ENCODE measurements around the gene SLC6A5.

SLC6A5 gene

DNA sequence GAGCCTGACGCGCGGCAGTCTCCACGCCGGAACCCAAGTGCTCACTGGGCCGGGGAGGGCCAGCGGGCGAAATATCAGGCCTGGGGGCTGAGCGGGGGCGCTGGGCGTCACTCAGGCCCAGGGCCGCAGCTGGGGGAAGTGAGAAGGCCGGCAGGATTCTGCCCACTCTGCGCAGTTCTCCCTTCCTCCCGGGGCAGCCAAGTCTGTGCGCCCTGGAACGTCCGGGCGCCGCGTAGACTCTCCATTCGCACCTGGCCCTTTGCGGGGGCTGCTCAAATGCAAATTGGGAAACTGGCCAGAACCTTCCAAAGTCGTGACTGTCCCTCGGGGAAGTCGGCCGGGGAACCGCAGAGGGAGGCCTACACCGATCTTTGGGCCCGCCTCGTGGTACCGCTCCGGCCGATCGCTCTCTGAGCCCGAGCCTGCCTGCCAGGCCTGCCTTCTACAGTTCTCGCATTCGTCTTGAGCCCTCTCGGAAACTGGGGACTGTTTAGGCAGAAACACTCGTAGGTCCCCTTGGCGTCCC lies 2.2 kb upstream of the SLC6A5 start:
- no peak for DNase-seq

DNA sequence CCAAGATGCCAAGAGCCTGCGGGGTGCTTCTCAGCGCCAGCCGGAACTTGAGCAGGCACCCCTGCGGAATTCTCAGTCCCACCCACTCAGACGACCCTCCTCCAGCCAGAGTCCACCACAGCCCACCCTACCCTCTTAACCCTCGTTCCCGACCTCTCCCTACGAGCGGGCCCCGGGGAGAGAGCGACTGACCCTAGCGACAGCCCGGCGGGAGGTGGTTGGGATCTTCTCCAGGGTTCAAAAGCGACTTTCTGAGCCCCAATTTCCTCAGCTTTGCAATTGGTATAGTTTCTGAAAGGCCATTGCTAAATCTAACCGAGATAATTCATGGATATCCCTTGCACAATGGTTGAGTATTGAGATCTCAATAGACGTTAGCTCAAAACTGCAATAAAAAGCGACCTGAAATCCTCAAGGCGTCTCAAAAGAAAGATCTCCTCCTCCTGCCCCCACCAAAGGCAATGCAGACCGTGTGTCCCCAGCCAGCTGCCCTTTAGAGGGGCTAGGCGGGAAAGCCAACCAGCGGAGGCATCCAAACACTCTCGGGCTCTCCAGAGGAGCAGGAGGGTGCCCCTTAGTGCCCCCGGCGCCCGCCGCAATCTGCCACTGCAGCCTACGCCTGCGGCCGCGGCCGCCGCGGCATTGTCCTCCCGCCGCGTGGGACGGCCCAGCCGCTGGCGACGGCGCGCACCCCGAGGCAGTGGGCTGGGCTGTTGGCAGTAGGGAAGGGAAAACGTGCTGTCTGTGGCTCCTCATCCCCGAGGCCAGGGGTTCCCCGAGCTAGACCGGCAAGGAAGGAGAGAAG lies 1.5 kb upstream of the SLC6A5 start:
- no peak for DNase-seq

DNA sequence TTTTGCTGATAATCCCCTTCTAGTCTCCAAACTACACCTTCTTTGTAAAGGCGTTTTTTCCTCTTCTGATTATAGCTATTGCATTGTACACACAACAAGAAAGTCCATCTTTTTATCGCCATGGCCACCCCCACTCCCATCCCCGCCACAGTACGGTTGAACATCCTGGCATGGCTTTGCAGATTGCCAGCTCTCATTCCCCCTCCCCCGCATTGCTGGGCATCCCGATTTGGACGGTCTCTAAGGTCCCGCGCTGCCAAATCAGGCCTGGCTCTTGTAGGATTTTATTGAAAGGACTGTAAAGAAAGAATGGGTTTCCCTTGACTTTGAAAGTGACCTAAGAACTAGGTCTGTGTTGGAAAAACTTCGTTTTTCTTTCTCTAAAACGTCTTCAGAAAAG lies 916 bp upstream of the SLC6A5 start:
- no peak for DNase-seq

DNA sequence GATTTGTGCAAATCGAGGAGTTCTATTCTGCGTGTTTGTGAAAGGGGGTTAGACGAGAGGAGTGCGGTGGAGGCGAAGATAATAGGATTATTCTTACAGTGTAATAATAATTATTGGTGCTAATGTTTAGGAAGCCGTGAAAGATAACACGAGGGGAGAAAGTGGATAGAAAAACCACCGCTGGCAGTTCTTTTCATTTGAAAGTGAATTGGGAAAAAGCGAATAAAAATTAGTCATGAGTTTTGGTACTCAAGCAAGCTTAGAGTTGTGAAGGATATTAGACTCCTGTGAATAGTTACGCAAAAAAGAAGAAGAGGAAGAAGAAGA lies 575 bp downstream of the SLC6A5 start:
- no peak for DNase-seq

DNA sequence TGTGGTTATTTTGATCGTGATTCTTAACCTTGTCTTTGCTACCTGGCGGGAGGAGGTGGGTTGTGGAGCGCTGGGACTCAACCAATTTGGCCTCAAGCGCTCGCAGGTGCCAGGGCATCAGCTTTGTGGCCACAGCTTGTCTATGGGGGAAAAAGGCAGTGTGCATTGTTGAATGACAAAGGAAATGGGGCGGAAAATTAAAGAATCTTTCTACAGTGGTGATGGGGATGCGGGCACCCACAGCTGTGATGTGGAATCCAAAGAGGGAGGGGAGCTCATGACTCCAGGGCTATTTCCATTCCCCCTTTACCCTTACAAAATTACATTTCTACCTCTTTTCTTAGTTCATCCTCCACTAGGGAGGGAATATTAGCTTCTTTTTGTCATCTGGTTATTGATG lies 1.1 kb downstream of the SLC6A5 start:
- no peak for DNase-seq

DNA sequence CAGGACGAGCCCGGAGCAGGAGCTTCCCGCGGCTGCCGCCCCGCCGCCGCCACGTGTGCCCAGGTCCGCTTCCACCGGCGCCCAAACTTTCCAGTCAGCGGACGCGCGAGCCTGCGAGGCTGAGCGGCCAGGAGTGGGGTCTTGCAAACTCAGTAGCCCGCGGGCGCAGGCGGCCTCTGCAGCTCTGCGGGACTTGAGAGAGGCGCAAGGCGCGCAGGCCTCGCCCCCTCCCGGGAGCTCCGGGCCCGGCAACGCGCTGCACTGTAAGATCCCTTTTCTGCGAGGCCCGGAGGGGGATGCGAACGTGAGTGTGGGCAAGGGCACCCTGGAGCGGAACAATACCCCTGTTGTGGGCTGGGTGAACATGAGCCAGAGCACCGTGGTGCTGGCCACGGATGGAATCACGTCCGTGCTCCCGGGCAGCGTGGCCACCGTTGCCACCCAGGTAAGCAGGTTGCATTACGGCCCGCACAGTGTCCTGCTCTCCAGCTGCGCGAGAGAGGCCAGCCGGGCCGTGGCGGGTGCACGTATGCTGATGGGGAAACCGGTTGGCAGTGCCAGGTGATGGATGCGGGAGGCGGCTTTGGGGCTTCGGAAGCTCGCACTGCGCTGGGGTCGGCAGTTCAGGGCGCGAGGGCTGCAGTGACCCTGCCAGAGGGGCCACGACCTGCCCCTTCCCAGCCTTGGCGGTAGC lies 2.0 kb downstream of the SLC6A5 start:
- DNase-seq, result no peak

DNA sequence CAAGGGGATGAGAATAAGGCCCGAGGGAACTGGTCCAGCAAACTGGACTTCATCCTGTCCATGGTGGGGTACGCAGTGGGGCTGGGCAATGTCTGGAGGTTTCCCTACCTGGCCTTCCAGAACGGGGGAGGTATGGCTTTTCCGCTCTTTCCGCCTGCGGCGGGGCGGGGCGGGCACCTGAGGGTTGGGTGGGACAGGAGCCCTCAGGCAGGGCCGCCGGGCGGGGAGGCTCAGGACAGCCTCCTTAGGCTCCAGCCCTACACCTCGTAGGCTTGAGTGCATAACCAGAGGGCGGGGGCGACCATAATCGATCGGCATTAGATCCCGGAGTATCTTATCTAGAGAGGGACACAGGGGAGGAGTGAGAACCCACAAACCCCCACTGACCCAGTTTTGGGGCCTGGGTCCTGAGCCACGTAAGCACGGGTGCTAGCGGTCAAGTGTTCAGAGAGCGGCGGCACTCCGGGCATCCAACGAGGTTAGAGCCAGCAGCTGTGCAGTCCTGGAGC lies 4.9 kb downstream of the SLC6A5 start:
- DNase-seq, result no peak

DNA sequence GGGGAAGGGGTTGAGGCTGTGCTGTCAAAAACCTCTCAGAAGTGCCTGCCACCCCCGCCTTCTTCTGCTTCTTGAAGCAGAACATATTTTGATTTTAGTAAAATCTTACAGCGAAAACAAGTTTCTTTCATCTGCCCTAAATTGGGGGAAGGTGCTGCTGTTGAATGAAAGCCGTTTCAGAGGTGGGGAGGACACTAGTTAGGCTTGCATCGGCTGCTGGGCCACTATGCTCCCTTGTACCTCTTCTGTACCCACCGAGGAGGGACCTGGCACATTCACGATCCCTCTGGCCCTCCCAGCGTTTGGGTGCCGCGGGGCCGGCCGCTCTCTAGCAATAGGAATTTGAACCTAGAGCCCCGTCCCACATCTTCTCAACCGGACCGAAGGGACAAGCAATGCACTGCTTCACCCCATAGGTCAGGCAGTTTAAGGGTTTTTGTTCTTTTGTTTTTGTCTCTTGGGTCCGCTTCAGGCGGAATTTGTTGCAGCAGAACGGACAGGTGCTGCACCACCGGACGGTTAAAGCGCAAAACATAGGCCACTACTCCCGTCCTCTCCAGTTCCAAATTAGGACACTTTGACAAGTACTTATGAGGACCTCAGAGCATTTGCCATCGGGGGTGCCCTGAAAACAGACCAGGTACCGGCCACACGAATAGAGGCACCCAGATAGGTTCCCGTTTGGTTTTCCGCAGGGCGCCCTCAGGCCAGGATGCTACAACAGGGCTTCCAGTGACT lies 5.6 kb downstream of the SLC6A5 start:
- no peak for DNase-seq

DNA sequence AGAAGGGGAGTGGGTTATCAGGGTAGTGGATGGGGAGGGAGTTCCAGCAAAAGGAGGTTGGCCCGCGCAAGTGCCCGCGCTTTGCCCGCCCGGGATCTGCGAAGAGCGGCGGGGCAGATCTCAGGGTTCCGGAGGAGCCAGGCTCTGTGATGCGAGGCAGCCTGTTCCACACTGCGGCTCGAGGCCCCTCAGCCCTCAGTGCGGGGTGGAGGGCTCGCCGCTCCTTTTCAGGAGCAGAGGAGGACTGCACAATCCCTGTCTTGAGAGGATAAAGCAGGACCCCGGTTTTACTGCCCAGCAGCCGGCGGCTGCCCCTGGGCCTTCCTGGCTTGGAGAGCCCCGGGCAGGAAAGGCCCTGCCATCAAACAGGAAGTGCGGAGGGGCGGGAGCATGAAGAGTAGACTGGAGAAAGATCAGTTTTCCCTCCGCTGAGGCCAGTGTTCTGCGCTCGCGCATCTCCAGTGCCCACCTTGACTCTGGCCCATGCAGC lies 6.2 kb downstream of the SLC6A5 start:
- no peak for DNase-seq

DNA sequence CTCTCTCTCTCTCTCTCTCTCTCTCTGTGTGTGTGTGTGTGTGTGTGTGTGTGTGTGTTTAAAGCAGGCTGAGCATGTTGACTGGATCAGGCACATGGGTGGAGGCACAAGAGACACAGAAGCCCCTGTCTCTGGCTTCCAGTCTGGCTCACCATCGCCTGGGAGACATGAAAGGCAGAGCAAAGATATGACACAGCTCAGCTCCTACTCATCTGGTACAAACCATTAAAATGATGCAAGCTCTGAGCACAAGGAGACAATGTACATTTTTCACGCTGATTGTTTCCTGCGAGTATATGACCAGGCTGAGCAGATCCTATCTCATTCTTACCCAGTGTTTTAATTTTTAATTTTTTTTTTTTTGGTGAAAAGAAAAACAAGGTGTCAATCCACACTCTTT lies 9.5 kb downstream of the SLC6A5 start:
- DNase-seq, result no peak

DNA sequence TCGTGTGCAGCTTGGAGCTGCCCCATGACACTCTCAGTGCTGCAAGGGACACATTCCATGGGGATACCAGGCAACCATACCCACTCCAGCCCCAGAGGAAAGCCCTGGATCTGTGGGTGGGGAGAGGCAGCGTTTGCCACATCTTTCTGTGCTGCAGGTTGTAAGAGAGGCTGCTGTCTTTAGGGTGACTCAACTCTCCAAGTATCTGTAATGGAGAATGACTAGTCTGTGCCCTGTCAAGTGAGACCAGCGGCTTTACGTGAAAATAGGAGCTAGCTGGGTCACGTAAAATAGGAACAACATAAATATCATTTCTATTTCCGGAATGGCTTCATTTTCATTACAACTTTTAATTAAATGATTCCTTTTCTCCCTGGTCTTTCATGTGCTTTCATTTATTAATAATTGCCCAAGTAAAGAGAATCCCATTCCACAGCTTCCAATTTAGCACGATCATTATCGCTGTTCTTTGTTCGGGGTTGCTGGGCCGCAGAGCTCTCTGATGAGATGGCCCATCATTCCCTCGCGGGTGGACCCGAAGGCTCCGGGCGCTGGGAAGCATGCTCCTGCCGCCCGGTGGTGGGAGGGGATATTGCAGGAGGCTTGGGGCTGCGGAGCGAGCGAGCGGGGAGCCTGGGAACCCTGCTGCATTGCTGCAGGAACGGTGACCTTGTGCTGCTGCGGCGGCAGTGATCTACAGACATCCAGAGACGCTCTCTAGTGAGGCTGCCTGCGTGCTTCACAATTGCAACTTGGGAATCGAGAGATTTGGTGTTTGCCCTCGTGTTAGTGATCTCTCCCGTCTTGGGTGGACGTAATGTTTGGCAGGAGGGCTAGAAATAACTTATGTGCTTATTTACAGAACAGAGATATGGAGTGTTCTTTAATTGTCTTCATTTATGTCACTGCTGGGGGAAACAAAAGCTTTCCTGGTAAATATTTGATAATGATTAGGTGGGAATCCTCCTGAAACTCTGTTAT lies 10.6 kb downstream of the SLC6A5 start:
- peak; percentile 60 for DNase-seq

DNA sequence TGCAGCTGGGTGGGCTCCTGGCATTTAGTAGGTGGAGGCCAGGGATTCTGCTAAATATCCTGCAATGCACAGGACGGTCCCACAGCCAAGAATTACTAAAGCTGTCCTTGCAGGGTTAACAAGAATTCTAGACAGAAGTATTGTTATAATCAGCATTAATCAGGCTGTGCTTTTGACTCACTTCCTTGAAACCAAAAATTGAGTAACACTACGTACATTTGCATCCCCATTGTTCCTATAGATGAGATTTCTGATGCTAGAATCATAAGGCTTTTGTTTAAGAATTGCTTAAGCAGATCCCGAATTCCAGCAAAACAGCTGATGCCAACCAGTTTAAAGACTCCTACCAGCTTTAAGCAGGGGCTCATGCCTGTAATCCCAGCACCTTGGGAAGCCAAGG lies 11.4 kb downstream of the SLC6A5 start:
- DNase-seq, result no peak

DNA sequence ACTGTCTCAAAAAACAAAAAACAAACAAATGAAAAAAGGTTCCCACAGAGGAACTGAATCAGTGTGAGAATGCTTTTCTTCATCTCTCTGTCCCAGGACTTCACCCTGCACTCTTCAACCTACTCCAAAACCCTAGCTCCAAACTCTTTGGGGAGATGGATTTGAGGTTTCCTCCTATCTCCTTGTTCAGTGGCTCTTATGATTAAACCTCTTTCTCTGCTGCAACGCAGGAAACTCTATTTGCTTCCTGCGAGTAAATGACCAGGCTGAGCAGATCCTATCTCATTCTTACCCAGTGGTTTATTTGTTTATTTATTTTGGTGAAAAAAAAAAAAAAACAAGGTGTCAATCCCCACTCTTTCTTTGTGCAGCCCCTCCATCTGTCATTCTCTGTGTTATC lies 12.0 kb downstream of the SLC6A5 start:
- no peak for DNase-seq

DNA sequence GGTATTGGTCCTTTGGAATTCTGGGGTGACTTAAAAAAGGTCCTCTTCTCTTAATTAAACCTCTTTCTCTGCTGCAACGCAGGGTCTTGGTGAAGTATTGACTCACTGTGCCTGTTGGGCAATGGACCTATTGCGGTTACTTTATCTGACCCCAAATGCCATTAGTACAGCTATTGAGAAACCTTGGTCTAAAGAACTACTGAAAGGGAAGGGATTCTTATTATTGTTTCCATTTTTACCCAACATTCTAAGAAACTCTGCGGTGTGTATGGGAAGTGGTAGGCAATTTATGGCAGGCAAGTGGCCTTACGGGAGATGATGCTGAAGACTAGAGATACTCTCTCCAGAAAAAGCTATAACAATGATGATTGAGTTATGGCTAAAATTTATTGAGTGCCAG lies 12.5 kb downstream of the SLC6A5 start:
- DNase-seq, result no peak

DNA sequence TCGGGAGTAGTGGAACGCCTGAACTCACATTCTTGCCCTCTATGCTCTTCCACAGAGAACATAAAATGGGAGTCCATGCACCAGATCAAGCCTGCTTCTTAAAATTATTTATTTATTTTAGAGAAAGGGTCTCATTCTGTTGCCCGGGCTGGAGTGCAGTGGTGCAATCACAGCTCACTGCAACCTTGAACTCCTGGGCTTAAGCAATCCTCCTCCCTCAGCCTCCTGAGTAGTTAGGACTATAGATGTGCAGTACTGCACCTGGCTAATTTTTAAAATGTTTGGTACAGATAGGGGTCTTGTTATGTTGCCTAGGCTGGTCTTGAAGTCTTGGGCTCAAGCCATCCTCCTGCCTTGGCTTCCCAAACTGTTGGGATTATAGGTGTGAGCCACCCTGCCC lies 13.0 kb downstream of the SLC6A5 start:
- DNase-seq, result no peak

DNA sequence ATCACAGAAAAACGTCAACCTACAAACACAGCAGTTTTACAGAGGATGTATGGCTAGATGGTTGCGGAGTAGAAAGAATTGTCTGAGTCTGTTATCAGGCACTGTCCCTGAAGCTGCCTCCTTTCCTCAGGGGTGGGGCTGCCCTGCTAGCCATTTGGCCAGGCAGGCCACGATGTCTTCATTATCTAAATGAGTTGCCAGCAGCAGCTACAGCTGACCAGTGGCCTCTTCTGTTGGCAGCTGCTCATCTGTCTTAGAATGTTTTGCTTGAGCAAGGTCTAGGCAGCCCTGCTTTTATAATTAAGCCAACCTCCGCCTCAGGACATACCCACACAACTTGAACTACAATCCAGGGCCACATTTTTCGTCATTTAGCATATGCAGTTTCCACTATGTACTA lies 17.5 kb downstream of the SLC6A5 start:
- DNase-seq, result no peak

DNA sequence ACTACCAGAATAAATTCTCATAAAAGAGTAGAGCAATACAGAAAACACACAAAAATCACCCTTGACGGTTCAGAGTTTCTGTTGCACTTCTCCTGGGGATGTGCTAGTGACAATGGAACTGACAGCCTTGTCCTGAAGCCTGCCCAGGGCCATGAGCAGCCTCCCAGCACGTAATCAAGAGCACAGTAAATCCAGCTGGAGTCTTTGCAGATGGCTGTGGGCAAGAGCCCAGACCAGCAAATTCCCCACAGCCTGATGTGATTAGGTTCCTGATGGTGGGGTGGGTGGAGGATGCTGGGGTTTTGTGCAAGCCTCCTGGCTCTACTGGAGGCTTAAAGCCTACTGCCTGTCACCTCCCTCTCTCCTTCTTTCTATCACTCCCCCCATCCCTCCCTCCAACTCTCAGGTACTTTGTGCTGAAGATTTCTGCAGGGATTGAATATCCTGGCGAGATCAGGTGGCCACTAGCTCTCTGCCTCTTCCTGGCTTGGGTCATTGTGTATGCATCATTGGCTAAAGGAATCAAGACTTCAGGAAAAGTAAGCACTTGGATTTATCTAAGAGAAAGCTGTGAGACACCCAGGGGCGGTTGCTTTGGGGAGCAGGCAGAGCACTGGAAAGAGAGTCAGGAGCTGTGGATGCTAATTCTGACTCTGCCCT lies 18.1 kb downstream of the SLC6A5 start:
- DNase-seq, result no peak

DNA sequence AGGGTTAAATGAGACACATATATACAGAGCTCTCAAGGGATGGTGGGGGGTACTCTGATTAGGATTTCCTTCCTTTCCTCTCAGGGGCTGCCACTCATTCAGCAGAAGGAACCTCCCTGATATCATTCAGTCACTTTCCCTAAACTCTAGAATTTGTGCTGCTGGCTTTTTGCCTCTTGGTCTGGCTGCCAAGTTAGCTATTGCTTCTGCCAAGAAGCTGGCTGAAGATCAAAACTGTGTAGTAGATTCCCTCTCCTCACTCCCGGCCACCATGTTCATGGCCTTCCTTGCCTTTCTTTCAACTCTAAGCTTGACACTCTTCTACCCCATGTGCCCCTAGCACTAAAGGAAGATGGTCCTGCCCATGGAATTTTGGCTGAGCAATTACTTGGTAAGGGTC lies 18.7 kb downstream of the SLC6A5 start:
- DNase-seq, result no peak

DNA sequence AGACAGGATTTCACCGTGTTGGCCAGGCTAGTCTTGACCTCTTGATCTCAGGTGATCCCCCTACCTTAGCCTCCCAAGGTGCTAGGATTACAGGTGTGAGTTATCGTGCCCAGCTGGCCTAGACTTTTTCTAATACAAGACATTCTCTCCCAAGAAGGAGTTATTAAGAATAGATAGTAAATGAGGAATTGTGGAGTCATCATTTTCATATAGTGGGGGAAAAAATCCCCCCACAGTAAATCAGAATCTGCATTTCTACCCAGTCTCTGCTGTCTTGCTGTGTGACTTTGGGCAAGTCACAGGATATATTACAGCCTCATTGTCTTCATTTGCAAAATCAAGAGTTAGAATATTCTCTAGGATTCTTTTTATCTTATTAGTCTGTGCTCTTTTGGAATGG lies 21.6 kb downstream of the SLC6A5 start:
- DNase-seq, result no peak

DNA sequence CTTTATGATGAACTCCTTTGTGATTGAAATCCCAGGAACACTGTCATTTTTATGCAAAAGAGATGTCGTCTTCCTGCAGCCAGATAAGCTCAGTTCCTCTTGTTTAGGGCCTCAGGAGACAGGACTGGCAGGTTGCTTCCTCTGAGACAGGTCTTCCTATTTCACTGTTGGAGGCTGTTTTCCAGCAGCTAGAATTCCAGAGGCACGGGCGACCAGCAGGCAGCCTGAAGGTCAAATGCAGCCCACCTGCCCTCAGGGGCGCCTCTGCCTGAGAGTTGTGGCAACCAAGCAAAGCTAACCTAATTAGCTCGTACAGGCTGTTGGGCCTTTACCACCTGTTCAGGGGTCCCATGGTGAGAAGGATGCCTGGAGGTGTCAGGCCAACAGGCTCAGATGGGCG lies 22.3 kb downstream of the SLC6A5 start:
- DNase-seq, result no peak

DNA sequence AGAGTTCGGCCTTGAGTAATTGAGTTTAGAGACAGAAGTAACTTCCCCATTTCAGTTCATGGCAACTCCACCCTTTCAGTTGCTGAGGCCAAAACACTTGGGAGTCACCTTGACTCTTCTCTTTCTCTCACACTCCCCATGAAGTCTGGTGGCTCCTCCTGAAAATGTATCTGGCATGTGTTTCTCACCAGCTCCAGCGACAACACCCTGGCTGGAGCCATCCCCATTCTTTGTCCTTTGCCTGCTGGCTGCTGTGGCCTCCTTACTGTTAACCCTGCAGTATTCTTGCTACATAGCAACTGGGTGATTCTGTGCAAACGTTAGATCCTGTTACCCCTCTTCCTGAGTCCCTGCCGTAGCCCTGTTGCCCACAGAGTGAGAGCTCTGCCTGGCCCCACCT lies 23.8 kb downstream of the SLC6A5 start:
- DNase-seq, result no peak

DNA sequence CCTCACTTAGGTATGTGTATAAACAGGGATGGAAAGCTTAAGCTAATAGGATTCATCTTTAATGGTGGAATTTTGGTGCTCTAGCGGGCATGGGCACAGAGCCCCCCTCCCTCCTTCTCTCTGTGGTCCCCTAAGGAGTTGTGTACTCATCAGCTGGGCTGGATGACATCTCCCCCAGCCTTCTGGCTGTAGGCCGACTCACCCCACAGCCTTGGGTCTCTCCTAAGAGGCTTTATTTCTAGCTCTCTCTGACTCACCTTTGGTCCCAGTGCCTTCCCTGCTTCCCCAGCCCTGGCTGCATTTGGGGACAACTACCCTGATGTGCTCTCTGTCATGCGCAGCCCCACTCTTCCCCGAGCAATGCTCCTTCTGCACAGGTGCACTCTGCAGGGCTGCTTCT lies 26.9 kb downstream of the SLC6A5 start:
- no peak for DNase-seq
